Suppressor macrophage treated with lipopolysaccharide for 4 hours (primary cell): ENCODE results near the gene PGRMC1.
"Not testable (repeated sequence)": the region's sequence is repeated elsewhere in the genome, so short reads cannot be mapped to it uniquely, and the experiment has no call there.

Experiments
- DNase-seq: peaks from one replicate; pipeline ENCODE4 v3.0.0-alpha.2; 2020

Gene PGRMC1

DNA sequence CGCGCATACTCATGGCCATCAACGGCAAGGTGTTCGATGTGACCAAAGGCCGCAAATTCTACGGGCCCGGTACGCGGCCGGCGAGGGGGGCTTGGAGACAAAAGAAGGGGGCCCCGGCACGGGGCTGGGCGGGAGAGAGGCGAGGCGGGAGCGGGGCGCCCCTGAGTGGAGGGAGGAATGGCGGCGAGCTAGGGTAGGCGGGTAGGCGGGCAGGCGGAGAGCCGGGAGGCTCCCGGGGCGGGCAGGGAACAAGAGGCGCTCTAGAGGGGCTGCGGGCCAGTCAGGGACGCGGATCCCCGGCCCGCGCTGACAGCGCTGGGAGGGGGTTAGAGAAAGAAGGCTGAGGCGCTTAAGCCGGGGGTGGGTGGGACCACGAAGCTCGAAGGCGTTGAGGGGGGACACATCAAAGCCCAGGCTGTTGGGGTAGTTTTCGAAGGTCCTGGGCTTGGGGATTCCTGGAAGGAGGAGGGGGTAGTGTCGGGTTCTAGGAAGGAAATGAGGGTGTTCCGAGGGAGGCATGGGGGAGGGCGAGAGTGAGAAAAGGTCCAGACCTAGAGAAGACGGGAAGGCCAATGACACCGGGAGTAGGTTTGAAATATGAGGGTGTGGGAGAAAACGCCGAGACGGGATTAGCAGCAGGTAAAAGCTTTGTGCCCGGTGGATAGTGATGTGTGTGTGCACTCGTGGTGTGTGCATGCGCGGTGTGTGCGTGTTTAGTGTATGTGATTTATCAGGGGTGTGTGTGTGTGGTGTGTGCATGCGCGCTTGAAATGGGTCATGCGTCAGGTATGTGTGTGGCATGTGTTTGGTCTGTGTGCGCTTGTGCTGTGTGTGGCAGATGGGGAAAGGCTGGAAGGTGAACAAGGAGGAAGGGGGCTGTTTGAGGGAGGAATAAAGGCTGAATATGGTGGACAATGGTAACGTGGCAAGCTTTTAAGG lies 807 bp downstream of the PGRMC1 start:
- no peak for DNase-seq

DNA sequence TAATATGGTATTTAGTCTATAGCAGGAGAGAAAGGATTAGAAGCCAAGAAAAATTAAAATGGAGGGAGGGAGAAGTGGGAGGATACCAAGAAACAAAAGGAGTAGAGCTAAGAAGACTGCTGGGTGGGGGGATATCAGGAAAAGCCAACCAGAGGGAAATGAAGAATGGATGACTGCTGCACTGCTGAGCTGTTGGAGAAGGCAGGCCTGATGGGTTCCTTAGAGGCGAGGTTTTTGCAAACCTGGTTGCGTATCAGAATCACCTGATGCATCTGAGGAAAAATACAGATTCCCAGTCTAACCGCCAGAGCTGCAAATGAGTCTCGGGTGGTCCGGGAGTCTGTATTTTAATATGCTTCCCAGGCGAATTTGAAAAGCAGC lies 1.5 kb downstream of the PGRMC1 start:
- DNase-seq: no peak

DNA sequence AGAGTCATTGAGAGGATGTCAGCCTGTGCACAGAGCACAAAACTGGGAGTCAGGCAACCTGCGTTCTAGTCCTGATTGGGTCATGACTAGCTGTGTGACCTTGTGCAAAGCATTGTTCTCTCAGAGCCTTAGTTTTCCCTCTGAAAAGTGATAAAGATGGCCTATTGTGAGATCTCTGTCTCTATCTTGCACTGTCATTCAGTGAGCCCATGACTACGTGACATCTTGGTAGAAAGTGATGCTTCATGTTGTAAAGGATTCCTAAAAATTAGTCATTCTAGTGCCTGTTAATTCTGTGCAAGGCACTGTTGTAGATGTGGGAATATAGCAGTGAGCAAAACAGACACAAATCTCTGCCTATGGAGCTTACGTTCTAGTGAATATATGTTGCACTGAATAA lies 2.5 kb downstream of the PGRMC1 start:
- no peak for DNase-seq

DNA sequence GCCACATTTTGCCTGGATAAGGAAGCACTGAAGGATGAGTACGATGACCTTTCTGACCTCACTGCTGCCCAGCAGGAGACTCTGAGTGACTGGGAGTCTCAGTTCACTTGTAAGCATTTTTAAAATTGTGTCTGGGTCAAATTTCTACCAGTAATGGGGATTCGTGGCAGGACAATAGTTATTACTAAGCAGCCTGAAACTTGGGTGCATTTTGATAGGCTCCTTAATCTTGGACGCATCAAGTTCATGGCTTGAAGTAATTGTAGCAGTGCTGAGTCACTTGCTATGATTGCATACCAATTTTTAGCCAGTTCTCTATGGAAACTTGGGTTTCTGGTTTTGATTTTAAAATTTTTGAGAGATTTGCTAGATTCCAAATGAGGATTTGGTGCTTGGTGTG lies 4.3 kb downstream of the PGRMC1 start:
- no peak for DNase-seq

DNA sequence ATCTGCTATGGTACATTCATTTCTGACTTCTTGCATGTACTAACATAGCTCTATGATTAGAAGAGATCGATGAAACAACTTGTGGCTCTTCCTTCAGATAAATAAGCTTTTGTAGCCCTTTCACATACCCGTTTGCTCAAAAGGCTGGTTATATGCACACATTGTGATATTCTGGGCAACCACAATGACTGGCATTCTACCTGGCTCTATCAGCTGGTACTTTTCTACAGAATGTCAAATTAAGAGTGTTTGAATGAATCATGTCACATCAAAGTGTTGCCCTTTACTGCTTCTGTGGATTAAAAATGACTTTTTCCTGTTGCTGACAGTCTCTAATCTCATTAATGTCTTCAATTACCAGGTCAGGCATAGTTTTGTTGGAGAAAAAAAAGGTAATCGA lies 11.6 kb downstream of the PGRMC1 start:
- no peak for DNase-seq

DNA sequence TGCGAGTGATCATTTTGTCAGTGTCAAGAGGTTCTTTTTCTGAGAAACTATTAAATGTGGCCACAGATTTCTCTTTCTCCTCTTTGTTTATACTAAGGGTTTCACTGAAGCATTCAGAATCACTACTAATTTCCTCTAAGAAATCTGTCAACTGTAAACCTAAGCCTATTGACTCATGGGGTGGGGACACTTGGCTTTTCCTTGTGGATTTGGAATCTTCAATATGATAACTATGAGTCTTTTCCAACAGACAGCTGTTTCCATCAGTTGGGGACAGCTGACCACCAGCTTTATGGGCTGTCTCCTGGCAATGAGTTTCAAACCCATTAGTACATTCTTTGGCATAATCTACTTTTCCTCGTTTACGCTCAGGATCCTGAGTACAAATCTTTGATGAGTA lies 13.8 kb downstream of the PGRMC1 start:
- DNase-seq: no peak

DNA sequence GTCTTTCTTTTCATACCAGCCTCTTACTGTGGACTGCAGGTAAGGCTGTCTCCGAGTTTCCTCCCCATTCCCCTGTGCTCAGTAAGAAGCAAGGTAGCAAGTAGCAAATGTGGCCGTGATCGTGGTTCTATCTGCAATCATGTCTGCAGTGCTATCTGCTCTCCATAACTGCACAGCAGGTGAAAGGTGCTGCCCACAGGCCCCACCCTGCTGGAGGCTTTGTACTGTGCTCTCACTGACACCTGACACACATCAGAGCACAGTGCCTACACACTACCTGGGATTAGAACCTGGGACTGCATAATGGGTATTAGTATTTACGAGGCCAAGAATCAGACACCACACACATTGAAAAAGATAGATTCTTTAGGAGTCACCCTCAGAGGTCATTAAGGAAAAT lies 15.3 kb downstream of the PGRMC1 start:
- DNase-seq: no peak

DNA sequence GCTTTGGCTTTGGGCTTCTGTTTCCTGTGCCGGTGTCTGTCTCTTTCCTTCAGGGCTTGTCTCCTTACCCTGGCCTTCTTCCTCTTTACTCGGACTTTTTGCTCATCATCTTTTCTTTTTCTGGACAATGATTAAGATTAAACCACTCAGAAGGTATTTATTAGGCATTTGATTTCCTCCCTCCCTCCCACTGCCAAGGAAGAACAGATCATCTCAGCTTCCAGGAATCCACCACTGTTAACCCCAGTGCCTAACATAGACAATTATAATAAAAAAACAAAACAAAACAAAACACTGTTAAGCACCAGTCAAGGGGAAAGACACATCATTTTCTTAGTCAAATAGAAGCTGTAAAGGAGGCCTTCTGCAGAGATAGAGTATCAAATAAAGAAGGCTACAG lies 16.6 kb downstream of the PGRMC1 start:
- DNase-seq: no peak

DNA sequence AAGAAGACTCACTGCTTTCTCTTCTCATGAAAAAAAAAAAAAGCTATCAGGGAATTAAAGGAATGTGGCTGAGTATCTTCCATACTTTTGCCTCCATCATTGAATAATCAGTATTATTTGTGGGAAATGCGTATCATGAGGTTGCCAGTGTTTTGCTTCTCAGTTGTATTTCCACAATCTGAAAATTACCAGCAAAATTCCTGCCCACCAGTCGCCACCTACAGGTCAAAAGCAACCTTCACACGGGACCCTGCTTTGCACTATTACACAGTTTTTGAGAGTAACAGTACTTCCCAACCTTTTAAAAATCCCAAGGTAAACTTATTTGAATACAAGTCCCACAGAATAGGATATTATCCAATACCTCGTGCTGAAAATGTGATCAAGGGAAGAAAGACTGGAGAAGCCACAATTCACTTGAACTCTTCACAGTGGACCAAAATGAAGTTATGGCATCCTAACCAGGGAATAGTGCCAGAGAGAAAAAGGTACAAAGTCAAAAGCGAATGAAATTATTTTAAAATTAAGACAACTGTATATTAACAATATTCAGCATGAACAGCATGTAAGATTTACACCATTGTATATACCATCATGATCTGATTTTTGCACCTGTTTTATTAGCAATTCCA lies 30.4 kb downstream of the PGRMC1 start:
- DNase-seq: peak; percentile 19

DNA sequence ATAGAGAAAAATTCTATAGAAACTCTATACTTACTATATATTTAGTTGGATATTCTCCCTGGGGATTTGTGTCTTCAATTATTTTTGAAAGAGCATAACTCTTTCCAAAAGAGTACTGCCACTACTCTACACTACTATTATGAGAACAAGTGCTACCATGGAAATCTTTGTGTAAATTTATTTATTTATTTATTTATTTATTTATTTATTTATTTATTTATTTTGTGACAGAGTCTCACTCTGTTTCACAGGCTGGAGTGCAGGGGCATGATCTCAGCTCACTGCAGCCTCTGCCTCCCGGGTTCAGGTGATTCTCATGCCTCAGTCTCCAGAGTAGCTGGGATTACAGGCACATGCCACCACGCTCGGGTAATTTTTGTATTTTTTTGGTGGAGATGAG lies 31.0 kb downstream of the PGRMC1 start:
- not testable (repeated sequence) for DNase-seq

DNA sequence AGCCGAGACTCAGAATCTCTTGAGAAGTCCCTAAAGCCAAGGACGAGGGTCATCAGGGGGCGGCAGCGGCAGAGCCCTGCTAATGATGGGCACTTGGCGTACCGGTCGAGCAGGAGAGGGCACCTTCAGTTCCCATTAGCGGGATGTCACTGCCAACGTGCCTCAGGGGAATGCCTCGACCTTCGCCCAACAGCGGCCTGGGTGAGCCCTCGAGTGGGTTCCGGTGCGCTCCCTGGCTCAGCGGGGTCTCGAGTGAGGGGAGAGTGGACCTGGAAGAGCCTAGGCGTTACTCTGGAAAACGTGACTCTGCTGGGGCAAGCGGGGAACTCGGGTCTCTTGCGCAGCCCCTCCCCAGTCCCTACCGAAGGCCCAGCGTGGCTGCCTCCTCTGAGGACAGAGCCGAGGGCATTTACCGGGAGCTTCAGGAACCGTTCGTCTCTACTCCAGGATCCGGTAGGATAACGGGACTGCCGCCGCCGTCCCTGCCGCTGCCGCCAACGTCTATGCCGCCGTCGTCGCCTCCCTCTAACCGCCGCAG lies 36.9 kb downstream of the PGRMC1 start:
- DNase-seq: no peak

DNA sequence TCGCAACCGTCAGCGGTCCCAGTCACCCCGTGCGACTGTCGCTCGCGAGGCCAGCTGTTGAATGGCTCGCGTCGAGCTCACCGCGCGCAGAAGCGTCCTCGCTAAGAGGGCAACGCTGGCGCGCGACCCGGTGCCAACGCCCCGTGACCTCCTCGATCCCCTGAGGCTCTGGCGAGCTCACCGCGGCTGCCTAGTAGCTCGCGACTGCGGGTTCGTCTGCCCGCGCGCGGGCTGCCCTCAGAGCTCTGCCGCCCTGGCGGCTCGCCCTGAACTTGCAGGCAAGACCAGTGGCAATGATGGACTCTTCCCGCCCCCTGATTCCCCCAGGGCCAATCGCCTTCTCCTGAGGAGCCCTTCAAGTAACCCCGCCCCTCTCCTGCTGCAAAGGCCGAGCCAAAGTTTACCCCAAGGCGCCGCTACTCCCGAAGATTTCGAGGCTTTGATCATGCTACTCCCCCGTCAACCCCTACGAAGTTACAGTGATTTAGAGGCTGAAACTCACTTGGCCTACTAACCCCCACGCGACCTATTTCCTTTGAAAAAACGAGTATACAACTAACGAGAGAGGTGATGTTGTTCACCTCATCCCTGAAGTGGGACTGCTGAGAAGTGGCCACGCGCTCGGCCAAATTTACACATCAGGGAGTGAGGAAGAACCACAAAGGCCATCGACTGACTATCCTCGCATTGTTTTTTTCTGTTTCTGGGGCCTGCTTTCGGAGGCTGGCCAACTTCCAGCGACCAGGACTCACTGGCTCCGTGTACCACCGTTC lies 37.5 kb downstream of the PGRMC1 start:
- peak; percentile 62 for DNase-seq

DNA sequence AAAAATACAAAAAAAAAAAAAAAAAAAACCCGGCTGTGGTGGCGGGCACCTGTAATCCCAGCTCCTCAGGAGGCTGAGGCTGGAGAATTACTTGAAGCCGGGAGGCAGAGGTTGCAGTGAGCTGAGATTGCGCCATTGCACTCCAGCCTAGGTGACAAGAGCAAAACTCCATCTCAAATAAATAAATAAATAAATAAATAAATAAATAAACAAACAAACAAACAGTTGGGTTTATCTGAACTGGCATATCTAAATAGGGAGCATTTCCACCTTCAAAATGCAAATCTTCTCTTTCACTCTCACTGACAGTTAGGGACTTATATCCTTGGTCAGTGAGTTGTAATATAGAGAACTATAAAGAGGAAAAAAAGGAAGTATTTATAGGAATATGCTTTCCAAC lies 46.3 kb downstream of the PGRMC1 start:
- not testable (repeated sequence) for DNase-seq

DNA sequence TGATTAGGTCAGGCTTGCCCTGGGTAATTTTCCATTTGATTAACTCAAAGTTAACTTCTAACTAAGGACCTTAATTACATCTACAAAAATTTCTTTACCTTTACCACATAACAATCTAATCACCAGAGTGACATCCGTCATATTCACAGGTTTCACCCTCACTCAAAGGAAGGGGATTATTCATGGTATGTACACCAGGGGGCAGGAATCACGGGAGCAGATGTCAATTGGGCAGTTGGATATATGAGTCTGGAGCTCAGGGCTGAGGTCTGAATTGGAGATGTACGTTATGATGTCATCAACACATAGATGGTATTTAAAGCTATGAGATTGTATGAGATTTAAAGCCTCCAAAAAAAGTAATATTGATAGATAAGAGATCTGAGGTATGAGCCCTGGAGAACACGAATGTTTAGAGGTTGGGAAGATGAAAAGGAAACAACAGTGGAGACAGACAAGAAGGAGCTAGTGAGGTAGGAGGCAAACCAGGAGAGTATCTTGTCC lies 52.9 kb downstream of the PGRMC1 start:
- no peak for DNase-seq

DNA sequence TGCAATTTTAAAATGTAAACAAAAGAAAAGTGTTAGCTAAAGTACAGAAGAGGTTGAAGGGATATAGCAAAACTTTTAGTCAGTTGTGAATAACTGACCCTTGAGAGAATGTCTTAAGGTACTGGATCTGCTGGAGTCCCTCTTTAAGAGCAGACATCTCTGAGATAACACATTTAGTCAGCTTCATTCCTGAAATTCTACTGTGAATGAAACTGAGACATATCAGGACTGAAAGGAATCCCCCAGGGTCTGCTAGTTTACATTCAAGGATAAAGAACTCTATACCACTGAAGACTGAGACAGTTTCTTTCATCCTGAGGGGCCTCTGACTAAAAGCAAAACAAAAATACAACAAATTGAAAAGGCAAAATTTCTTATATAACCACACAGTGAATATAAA lies 54.4 kb downstream of the PGRMC1 start:
- DNase-seq: no peak

DNA sequence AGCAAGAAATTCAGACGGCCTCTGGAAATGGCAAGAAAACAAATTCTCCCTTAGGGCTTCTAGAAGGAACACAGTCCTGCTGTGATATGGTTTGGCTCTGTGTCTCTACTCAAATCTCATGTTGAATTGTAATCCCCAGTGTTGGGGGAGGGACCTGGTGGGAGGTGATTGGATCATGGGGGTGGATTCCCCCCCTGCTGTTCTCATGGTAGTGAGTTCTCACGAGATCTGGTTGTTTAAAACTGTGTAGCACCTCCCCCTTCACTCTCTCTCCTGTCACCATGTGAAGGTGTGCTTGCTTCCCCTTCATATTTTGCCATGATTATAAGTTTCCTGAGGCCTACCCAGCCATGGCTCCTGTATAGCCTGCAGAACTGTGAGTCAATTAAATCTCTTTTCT lies 55.2 kb downstream of the PGRMC1 start:
- DNase-seq: not testable (repeated sequence)

DNA sequence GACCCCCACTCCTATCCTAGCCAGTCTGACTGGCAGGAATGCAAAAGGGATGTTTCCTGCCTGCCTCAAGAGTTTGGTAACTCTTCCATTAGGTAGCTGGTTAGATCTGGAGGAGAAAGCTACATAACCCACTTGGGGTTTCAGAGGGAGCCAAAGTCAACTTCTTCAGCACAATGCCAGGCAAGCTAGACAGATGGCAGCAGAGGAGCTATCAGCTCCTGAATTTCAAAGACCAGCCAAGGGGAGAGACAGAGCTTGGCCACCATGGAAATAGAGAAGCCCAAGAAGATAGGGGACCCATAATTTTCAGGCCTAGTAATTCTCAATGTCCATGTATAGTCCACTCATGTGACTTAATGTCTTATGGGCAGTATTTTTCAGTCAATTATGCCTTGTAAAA lies 56.4 kb downstream of the PGRMC1 start:
- DNase-seq: no peak
